NCI-H1105 treated with DMSO at 0.1 percent for 48 hours (cell line): ENCODE data around the gene LCN10.
"Not testable (repeated sequence)": the region's sequence is repeated elsewhere in the genome, so short reads cannot be mapped to it uniquely, and the experiment has no call there.

ENCODE experiments used
- DNase-seq: peaks from one replicate; lab custom pipeline; 2025; lab: John Stamatoyannopoulos, UW

The LCN10 gene

GRCh38 chr9:136720251-136720897 lies 22.4 kb downstream of the LCN10 start:
- no peak for DNase-seq

GRCh38 chr9:136719195-136719880 lies 23.4 kb downstream of the LCN10 start:
- DNase-seq: no peak

GRCh38 chr9:136718345-136719194 lies 24.2 kb downstream of the LCN10 start:
- no peak for DNase-seq

GRCh38 chr9:136717399-136717798 lies 25.3 kb downstream of the LCN10 start:
- DNase-seq: no peak

GRCh38 chr9:136714893-136715274 lies 27.9 kb downstream of the LCN10 start:
- no peak for DNase-seq

GRCh38 chr9:136714096-136714892 lies 28.4 kb downstream of the LCN10 start:
- DNase-seq: no peak

GRCh38 chr9:136713550-136713949 lies 29.2 kb downstream of the LCN10 start:
- DNase-seq: peak; percentile 15

- no peak for DNase-seq
These were observed 29.8 kb downstream of the LCN10 start for GRCh38 chr9:136712690-136713544.

GRCh38 chr9:136711751-136712689 lies 30.7 kb downstream of the LCN10 start, which contains the start of gene DIPK1B:
Gene DIPK1B (plus strand): TSS chr9:136712572. CDS start chr9:136712666, 94 bp downstream.
- peak; percentile 56 for DNase-seq

GRCh38 chr9:136711219-136711648 lies 31.5 kb downstream of the LCN10 start:
- not testable (repeated sequence) for DNase-seq

GRCh38 chr9:136710543-136710942 lies 32.2 kb downstream of the LCN10 start:
- DNase-seq: no peak

- no peak for DNase-seq
These were observed 33.2 kb downstream of the LCN10 start for GRCh38 chr9:136709454-136710109.

- no peak for DNase-seq
These were observed 34.8 kb downstream of the LCN10 start for GRCh38 chr9:136707849-136708517.

- no peak for DNase-seq
These were observed 35.7 kb downstream of the LCN10 start for GRCh38 chr9:136707011-136707410.

- no peak for DNase-seq
These were observed 37.2 kb downstream of the LCN10 start for GRCh38 chr9:136705564-136705963.

- DNase-seq: not testable (repeated sequence)
These were observed 38.0 kb downstream of the LCN10 start for GRCh38 chr9:136704741-136705140.

GRCh38 chr9:136703276-136703860 lies 39.4 kb downstream of the LCN10 start:
- no peak for DNase-seq

- no peak for DNase-seq
These were observed 41.1 kb downstream of the LCN10 start for GRCh38 chr9:136701668-136702053.
